Measurements from ENCODE around the gene KPRP.

KPRP gene

GRCh38 chr1:152768847-152769533, 11.2 kb downstream of the KPRP start:
- TF ChIP-seq CTCF (conservative IDR thresholded peaks at IDR 0.05; ENCODE audit: low read length), result peak; percentile 20
- peak; percentile 73 for DNase-seq (ENCODE audit: low read depth)
- H3K4me3 ChIP-seq (ENCODE audit: low read length), result no peak overlapping the region

GRCh38 chr1:152770411-152770810, 12.6 kb downstream of the KPRP start:
- H3K4me3 ChIP-seq (ENCODE audit: low read length), result no peak overlapping the region
- no peak for TF ChIP-seq CTCF (conservative IDR thresholded peaks at IDR 0.05; ENCODE audit: low read length)
- DNase-seq (ENCODE audit: low read depth), result peak; percentile 25

GRCh38 chr1:152774875-152775274, 17.1 kb downstream of the KPRP start, which contains the start of gene LCE1F:
Gene LCE1F, plus strand, starts transcription at chr1:152775140. Its CDS starts 1,232 bp downstream, at chr1:152776372.
- TF ChIP-seq CTCF (conservative IDR thresholded peaks at IDR 0.05; ENCODE audit: low read length), result no peak
- no peak for DNase-seq (ENCODE audit: low read depth)
- H3K4me3 ChIP-seq (ENCODE audit: low read length), result no peak within 1 kb of the TSS

GRCh38 chr1:152776361-152776760, 18.5 kb downstream of the KPRP start:
- no peak for TF ChIP-seq CTCF (conservative IDR thresholded peaks at IDR 0.05; ENCODE audit: low read length)
- H3K4me3 ChIP-seq (ENCODE audit: low read length), result no peak overlapping the region
- no peak for DNase-seq (ENCODE audit: low read depth)

GRCh38 chr1:152777510-152778137, 19.8 kb downstream of the KPRP start:
- peak; percentile 7 for DNase-seq (ENCODE audit: low read depth)
- TF ChIP-seq CTCF (conservative IDR thresholded peaks at IDR 0.05; ENCODE audit: low read length), result peak; percentile 29; the same call in 1 of the 2 replicates
- H3K4me3 ChIP-seq (ENCODE audit: low read length), result no peak overlapping the region

- no peak for DNase-seq (ENCODE audit: low read depth)
- H3K4me3 ChIP-seq (ENCODE audit: low read length), result no peak overlapping the region
- TF ChIP-seq CTCF (conservative IDR thresholded peaks at IDR 0.05; ENCODE audit: low read length), result no peak
Observed at GRCh38 chr1:152783095-152783494, 25.3 kb downstream of the KPRP start.

GRCh38 chr1:152786077-152786476, 28.3 kb downstream of the KPRP start, which contains the start of gene LCE1E:
Gene LCE1E, plus strand, starts transcription at chr1:152786257. Its CDS starts 1,043 bp downstream, at chr1:152787300.
- DNase-seq (ENCODE audit: low read depth), result no peak
- H3K4me3 ChIP-seq (ENCODE audit: low read length), result no peak within 1 kb of the TSS
- no peak for TF ChIP-seq CTCF (conservative IDR thresholded peaks at IDR 0.05; ENCODE audit: low read length)

Measured in AG10803 (cell line).